BJ (cell line): ENCODE measurements around the gene FUNDC2. TPM values are rescaled to one million over a fixed set of nuclear protein-coding genes. Genes with fewer than 3 reads are reported as not detected.

Source experiments
- CTCF ChIA-PET: fragments of 350-600 bp; formaldehyde crosslinking; extraction: SDS; loops from one replicate; lab custom pipeline; 2021; ENCODE audit warnings: antibody characterized with exemption, inconsistent platforms; lab: Yijun Ruan, JAX
- POLR2A ChIA-PET: fragments of 300-600 bp; sonication (Branson Sonifier 250); formaldehyde crosslinking; extraction: SDS; loops from one replicate; lab custom pipeline; 2021; ENCODE audit warnings: antibody characterized with exemption; lab: Charles Lee
- DNase-seq: peaks from one replicate; pipeline ENCODE4 v3.0.0-alpha.2; 2011; ENCODE audit warnings: low read depth
- H3K27me3 ChIP-seq: 2 replicates; pipeline ENCODE4 v1.6.0; 2011; ENCODE audit warnings: low read length; ENCODE audit not compliant: control insufficient read depth, insufficient read depth
- H3K36me3 ChIP-seq: 2 replicates; pipeline ENCODE4 v1.5.1; 2011; ENCODE audit warnings: low read length; ENCODE audit not compliant: control insufficient read depth, insufficient read depth
- H3K4me3 ChIP-seq: 2 replicates; pipeline ENCODE4 v1.5.1; 2011; ENCODE audit warnings: low read depth, mild to moderate bottlenecking, control low read depth, low read length
- polyA plus RNA-seq: library from polyadenylated mRNA; depleted of rRNA; stranded (reverse); fragments of >200 nt; gene quantifications from 2 replicates; pipeline ENCODE4 v1.2.3, GENCODE V29; 2011
- TF ChIP-seq, protein P1 (sequence below): IDR thresholded peaks from 2 replicates; pipeline ENCODE4 v1.5.1; 2011; ENCODE audit warnings: low read depth, mild to moderate bottlenecking, control low read depth, inconsistent platforms, low read length, moderate library complexity; ENCODE audit not compliant: insufficient read depth

Gene FUNDC2
- polyA plus RNA-seq, 1 experiment: 65.2 TPM

DNA sequence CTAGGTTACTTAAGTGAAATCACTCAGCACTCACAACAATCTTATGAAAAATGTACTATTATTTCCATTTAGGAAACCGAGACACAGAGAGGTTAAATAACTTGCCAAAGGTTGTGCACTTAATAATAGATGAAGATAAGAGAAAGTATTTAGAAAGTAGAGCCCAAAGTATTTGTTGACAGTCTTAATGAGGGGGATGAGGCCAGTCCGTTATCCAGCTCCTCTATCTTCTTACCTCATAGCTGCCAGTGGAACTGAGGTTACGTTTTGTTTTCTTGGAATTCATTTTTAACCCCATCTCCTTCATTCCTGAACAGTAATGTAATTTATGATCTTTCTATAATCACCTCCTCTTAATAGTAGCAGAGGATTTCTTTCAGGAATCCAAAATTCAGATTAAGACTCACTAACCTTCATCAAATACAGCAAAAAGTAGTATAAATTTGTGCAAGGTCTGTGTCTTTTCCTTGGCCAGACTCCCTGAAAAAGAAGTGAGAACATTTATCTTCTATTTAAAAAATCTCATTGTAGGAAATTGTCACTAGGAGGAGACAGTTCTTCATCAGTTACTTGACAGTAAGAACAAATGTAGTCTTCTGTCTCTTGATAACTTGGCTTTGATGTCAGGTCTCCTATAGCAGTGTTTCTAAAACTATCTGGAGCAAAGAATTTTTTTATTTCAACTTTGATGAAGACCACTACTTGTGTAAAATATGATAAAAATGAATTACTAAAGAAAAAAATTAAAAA lies 39.6 kb upstream of the FUNDC2 start:
- ChIA-PET CTCF (no interaction called here), POLR2A (no interaction called here)
- TF ChIP-seq, protein P1, sequence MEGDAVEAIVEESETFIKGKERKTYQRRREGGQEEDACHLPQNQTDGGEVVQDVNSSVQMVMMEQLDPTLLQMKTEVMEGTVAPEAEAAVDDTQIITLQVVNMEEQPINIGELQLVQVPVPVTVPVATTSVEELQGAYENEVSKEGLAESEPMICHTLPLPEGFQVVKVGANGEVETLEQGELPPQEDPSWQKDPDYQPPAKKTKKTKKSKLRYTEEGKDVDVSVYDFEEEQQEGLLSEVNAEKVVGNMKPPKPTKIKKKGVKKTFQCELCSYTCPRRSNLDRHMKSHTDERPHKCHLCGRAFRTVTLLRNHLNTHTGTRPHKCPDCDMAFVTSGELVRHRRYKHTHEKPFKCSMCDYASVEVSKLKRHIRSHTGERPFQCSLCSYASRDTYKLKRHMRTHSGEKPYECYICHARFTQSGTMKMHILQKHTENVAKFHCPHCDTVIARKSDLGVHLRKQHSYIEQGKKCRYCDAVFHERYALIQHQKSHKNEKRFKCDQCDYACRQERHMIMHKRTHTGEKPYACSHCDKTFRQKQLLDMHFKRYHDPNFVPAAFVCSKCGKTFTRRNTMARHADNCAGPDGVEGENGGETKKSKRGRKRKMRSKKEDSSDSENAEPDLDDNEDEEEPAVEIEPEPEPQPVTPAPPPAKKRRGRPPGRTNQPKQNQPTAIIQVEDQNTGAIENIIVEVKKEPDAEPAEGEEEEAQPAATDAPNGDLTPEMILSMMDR: no peak
- Histone ChIP-seq H3K4me3 (no peak overlapping the region), H3K27me3 (no peaks in the 10 kb centered on the region), H3K36me3 (no peaks in the 10 kb centered on the region)
- no peak for DNase-seq

DNA sequence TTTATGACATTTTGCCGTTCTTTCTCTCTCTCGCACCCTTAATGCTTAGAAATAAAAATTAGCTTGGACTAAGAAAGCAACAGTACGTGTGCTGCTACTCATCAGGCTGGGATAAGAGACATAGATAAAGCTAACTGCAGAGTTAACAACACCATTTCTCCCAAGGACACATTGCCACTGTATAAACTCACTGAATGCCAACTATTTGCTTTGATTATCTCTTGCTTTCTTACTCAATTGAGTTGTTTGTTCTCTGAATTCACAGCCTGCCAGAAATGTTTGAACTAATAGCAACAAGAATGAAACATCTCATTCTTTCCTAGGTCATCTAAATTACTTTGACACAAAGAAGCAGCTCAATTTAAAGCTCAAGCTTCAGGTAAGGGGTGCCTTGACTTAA lies 38.7 kb upstream of the FUNDC2 start:
- ChIA-PET POLR2A (no interaction called here), CTCF (no interaction called here)
- Histone ChIP-seq H3K4me3 (no peak overlapping the region), H3K27me3 (no peaks in the 10 kb centered on the region), H3K36me3 (no peaks in the 10 kb centered on the region)
- TF ChIP-seq, protein P1: no peak
- no peak for DNase-seq

DNA sequence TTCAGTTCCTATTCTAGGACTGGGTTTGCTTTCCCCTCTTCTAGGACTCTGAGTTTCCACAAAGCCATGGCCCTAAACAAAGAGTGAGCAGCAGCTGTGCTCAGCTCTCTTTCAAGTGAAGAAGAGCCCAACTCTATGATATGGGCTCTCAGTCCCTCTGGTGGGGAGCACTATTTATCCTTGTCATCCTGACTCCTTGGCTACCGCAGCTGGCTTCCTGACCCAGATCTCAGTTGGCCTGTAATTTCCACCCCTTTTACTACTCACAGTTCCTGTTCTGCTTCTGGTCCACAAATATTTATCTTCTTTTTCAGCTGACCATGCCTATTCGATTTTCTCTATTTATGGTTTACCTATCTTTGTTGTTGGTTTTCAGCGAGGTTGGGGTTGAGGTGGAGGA lies 37.9 kb upstream of the FUNDC2 start:
- H3K4me3 ChIP-seq: no peak overlapping the region
- ChIA-PET CTCF (interaction anchor here (0.9 kb wide), 1 partner anchor 9 kb away, joined by 7 read pairs; no protein-coding TSS in a partner anchor), POLR2A (no interaction called here)
- no peak for DNase-seq
- no peaks in the 10 kb centered on the region for H3K36me3 ChIP-seq
- no peaks in the 10 kb centered on the region for H3K27me3 ChIP-seq
- TF ChIP-seq, protein P1: no peak

DNA sequence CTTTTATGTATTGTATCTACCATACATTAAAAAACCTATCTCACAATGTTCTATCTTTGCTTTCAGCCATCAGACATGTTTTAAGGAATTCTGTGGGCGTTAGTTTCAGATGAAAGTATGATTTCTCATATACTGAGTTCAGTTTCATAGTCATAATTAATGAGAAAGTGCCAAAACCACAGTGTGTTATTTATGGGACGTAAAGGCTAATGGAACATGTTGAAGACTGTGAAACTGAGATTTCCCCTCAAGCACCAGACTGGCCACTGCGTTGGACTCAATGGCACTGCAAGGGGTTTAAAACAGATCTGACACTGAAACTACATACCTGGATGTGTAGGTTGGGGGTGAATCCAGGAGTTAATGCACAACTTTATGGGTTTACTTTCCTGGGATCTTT lies 36.1 kb upstream of the FUNDC2 start:
- TF ChIP-seq, protein P1: no peak
- Histone ChIP-seq H3K4me3 (no peak overlapping the region), H3K36me3 (no peaks in the 10 kb centered on the region), H3K27me3 (no peaks in the 10 kb centered on the region)
- DNase-seq: no peak
- POLR2A ChIA-PET: no interaction called here
- CTCF ChIA-PET: no interaction called here

DNA sequence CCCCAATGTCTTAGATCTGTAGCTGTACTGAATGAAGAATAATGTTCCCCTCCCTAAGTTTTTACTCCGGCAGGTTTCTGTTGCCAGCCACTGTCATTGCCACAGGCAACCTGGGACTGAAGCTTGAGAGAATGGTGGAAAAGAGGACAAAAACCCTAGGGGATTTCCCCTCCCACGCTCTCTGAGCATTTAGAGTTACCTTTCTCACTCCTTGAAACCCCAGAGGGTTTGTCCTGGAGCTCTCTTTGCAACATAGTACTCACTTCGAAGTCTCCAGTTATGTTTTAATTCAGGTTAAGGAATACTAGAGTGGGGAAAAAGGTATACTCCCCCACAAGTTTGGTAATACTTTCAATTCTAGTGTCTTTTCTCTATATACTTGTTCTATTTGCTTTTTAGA lies 35.6 kb upstream of the FUNDC2 start:
- POLR2A ChIA-PET: no interaction called here

More for the DNA sequence above, 35.6 kb upstream of the FUNDC2 start:
- Histone ChIP-seq H3K27me3 (no peaks in the 10 kb centered on the region), H3K36me3 (no peaks in the 10 kb centered on the region), H3K4me3 (no peak overlapping the region)
- no peak for DNase-seq
- CTCF ChIA-PET: no interaction called here
- TF ChIP-seq, protein P1: no peak
